Parathyroid adenoma (tissue), 2 donors: ENCODE results near the gene SPNS2.

Source experiments
- H2AFZ ChIP-seq: fragments of 300-600 bp; sonication (generic); one replicate; pipeline ENCODE4 v1.7.0; 2017; ENCODE audit warnings: antibody characterized with exemption, mild to moderate bottlenecking
- H3K27ac ChIP-seq: fragments of 300-600 bp; sonication (generic); one replicate; pipeline ENCODE4 v1.7.0; 2017
- H3K27me3 ChIP-seq: fragments of 300-600 bp; sonication (generic); one replicate; pipeline ENCODE4 v1.7.0; 2017; ENCODE audit warnings: low read length; ENCODE audit not compliant: control insufficient read depth, insufficient read depth
- H3K36me3 ChIP-seq: fragments of 300-600 bp; sonication (generic); one replicate; pipeline ENCODE4 v1.7.0; 2017; ENCODE audit warnings: low read length; ENCODE audit not compliant: control insufficient read depth, insufficient read depth
- H3K4me1 ChIP-seq: fragments of 300-600 bp; sonication (generic); one replicate; pipeline ENCODE4 v1.7.0; 2017; ENCODE audit warnings: control low read depth
- H3K4me2 ChIP-seq: fragments of 300-600 bp; sonication (generic); one replicate; pipeline ENCODE4 v1.7.0; 2017; ENCODE audit warnings: low read length
- H3K4me3 ChIP-seq: fragments of 300-600 bp; sonication (generic); one replicate; pipeline ENCODE4 v1.7.0; 2017; ENCODE audit warnings: low read depth, low read length
- H3K79me2 ChIP-seq: fragments of 300-600 bp; sonication (generic); one replicate; pipeline ENCODE4 v1.7.0; 2017; ENCODE audit warnings: control low read depth
- H3K9ac ChIP-seq: fragments of 300-600 bp; sonication (generic); one replicate; pipeline ENCODE4 v1.7.0; 2017; ENCODE audit warnings: mild to moderate bottlenecking
- H3K9me3 ChIP-seq: fragments of 300-600 bp; sonication (generic); one replicate; pipeline ENCODE4 v1.7.0; 2017; ENCODE audit warnings: low read length; ENCODE audit not compliant: control insufficient read depth
- CTCF ChIP-seq: fragments of 300-600 bp; sonication (generic); IDR thresholded peaks from one replicate; pipeline ENCODE4 v1.7.0; 2017; ENCODE audit warnings: antibody characterized with exemption, mild to moderate bottlenecking
- donor health status: primary hyperparathyroidism.

SPNS2 gene

DNA sequence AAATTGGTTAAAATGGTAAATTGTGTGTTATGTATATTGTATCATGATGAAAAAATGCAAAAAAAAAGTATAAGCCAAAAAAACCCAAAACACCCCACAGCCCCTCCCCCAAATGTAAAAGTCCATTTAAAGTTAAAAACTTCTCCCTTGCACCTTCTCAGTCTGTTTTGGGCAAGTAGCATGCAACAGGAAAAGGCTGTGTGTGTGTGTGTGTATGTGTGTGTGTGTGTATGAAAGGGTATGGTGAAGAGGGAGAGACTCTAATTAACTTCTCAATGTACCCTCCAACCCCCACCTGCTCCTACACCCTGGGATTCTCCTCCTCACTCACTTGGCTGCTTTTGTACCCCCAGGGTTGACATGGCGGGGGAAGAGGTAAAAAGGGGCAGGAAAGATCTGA lies 70.9 kb downstream of the SPNS2 start:
- Histone ChIP-seq H3K4me2 (no peak overlapping the region), H2AFZ (no peak overlapping the region), H3K27ac (no peak overlapping the region), H3K4me3 (no peak overlapping the region), H3K79me2 (no peaks in the 10 kb centered on the region), H3K4me1 (no peaks in the 10 kb centered on the region), H3K27me3 (no peaks in the 10 kb centered on the region), H3K9me3 (no peaks in the 10 kb centered on the region), H3K9ac (no peak overlapping the region), H3K36me3 (no peaks in the 10 kb centered on the region)
- TF ChIP-seq CTCF, result no peak

GRCh38 chr17:4572131-4572530 lies 73.5 kb downstream of the SPNS2 start:
- Histone ChIP-seq H3K4me2 (no peak overlapping the region), H3K4me3 (no peak overlapping the region), H3K79me2 (no peaks in the 10 kb centered on the region), H3K9ac (no peak overlapping the region), H2AFZ (no peak overlapping the region), H3K9me3 (no peaks in the 10 kb centered on the region), H3K36me3 (no peaks in the 10 kb centered on the region), H3K4me1 (no peaks in the 10 kb centered on the region), H3K27ac (no peak overlapping the region), H3K27me3 (no peaks in the 10 kb centered on the region)
- no peak for TF ChIP-seq CTCF

GRCh38 chr17:4573115-4573514 lies 74.4 kb downstream of the SPNS2 start:
- Histone ChIP-seq H2AFZ (no peak overlapping the region), H3K9me3 (no peaks in the 10 kb centered on the region), H3K4me2 (no peak overlapping the region), H3K36me3 (no peaks in the 10 kb centered on the region), H3K9ac (no peak overlapping the region), H3K4me3 (no peak overlapping the region), H3K79me2 (no peaks in the 10 kb centered on the region), H3K27ac (no peak overlapping the region), H3K4me1 (no peaks in the 10 kb centered on the region), H3K27me3 (no peaks in the 10 kb centered on the region)
- no peak for TF ChIP-seq CTCF

- Histone ChIP-seq H3K79me2 (no peaks in the 10 kb centered on the region), H3K27me3 (no peaks in the 10 kb centered on the region), H3K4me3 (no peak overlapping the region), H3K4me1 (no peaks in the 10 kb centered on the region), H3K36me3 (no peaks in the 10 kb centered on the region), H3K4me2 (no peak overlapping the region), H3K9ac (no peak overlapping the region), H3K9me3 (no peaks in the 10 kb centered on the region), H2AFZ (no peak overlapping the region), H3K27ac (no peak overlapping the region)
- TF ChIP-seq CTCF, result no peak
Observed at GRCh38 chr17:4573669-4574068, 75.0 kb downstream of the SPNS2 start.

GRCh38 chr17:4574448-4575045 lies 75.9 kb downstream of the SPNS2 start:
- Histone ChIP-seq H3K4me1 (no peaks in the 10 kb centered on the region), H2AFZ (no peak overlapping the region), H3K9ac (no peak overlapping the region), H3K4me3 (no peak overlapping the region), H3K79me2 (no peaks in the 10 kb centered on the region), H3K36me3 (no peaks in the 10 kb centered on the region), H3K9me3 (no peaks in the 10 kb centered on the region), H3K27ac (no peak overlapping the region), H3K4me2 (no peak overlapping the region), H3K27me3 (no peaks in the 10 kb centered on the region)
- TF ChIP-seq CTCF, result no peak
